GM19328 (cell line): ENCODE measurements around the gene OTC.

Source experiments
- ATAC-seq: cut with Tn5 transposase; IDR thresholded peaks from one replicate; pipeline ENCODE4 v1.9.1; 2021; ENCODE audit warnings: mild to moderate bottlenecking, moderate library complexity; ENCODE audit not compliant: unreplicated experiment

The OTC gene

GRCh38 chrX:38356401-38356800 is 4.0 kb downstream of the OTC start:
- ATAC-seq = no peak

- no peak for ATAC-seq
Measured at GRCh38 chrX:38357747-38358673, 5.6 kb downstream of the OTC start.

- no peak for ATAC-seq
Measured at GRCh38 chrX:38363046-38363445, 10.6 kb downstream of the OTC start.

GRCh38 chrX:38365954-38366353 is 13.6 kb downstream of the OTC start:
- ATAC-seq = no peak

GRCh38 chrX:38368774-38369173 is 16.4 kb downstream of the OTC start:
- ATAC-seq = no peak

- no peak for ATAC-seq
Measured at GRCh38 chrX:38371641-38372040, 19.2 kb downstream of the OTC start.

GRCh38 chrX:38374431-38374830 is 22.0 kb downstream of the OTC start:
- ATAC-seq = no peak

- no peak for ATAC-seq
Measured at GRCh38 chrX:38375891-38376290, 23.5 kb downstream of the OTC start.

- no peak for ATAC-seq
Measured at GRCh38 chrX:38376747-38377146, 24.3 kb downstream of the OTC start.

GRCh38 chrX:38379088-38379487 is 26.7 kb downstream of the OTC start:
- no peak for ATAC-seq

GRCh38 chrX:38382663-38383062 is 30.3 kb downstream of the OTC start:
- ATAC-seq = no peak

- no peak for ATAC-seq
Measured at GRCh38 chrX:38400389-38400910, 48.0 kb downstream of the OTC start.

- no peak for ATAC-seq
Measured at GRCh38 chrX:38402118-38402517, 49.7 kb downstream of the OTC start.

GRCh38 chrX:38403834-38404233 is 51.4 kb downstream of the OTC start:
- ATAC-seq = no peak

- ATAC-seq = no peak
Measured at GRCh38 chrX:38407126-38407525, 54.7 kb downstream of the OTC start.

- no peak for ATAC-seq
Measured at GRCh38 chrX:38409289-38409688, 56.9 kb downstream of the OTC start.

GRCh38 chrX:38426785-38427184 is 74.4 kb downstream of the OTC start:
- ATAC-seq = no peak

- no peak for ATAC-seq
Measured at GRCh38 chrX:38431525-38431924, 79.1 kb downstream of the OTC start.

GRCh38 chrX:38435130-38435529 is 82.7 kb downstream of the OTC start:
- ATAC-seq = no peak

- no peak for ATAC-seq
Measured at GRCh38 chrX:38437093-38437492, 84.7 kb downstream of the OTC start.

GRCh38 chrX:38438321-38438720 is 85.9 kb downstream of the OTC start:
- ATAC-seq = no peak

GRCh38 chrX:38452603-38453002 is 100.2 kb downstream of the OTC start:
- no peak for ATAC-seq

- no peak for ATAC-seq
Measured at GRCh38 chrX:38458071-38458470, 105.7 kb downstream of the OTC start.
